Hepatic stellate cell (primary cell): ENCODE results near the gene NFIB.

Experiments used
- DNase-seq: peaks from one replicate; pipeline ENCODE4 v3.0.0; 2011; ENCODE audit warnings: low spot score

NFIB gene

GRCh38 chr9:14278291-14278721 lies 35.6 kb downstream of the NFIB start:
- no peak for DNase-seq

DNA sequence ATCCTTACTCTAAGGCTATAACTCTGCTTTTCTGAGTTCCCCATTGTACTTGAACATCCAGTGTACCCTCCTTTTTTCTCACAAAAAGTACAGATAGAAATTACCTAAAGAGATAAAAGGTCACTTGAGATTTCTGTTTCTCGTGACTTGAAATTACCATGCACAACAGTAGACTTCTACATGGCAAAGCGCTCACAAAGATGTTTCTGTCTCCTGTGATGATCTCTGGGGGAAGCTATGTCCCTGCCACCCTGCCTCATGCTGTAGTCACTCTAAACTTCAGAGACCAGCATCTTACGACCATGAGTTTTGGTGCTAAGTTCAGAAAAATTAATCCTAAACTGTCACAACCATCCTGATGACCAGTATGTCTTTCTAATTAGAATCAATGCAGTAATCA lies 36.2 kb downstream of the NFIB start:
- DNase-seq: no peak

DNA sequence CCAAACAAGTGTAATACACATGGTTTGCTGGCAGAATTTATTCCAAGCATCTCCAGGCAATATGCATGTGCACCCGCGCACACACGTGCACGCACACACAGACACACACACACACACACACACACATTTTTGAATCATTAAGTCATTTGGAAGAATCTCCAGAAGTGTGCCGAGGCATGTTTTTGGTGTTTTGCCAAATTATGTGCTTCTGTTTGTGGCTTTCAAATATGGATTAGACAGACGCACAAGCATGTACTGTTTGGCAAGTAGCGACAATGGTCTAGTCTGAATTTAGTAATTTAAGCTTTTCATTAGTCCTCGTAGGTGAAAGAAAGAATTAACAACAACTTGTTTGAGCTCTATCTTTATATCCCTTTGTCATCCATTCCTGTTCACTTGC lies 36.7 kb downstream of the NFIB start:
- DNase-seq: no peak

DNA sequence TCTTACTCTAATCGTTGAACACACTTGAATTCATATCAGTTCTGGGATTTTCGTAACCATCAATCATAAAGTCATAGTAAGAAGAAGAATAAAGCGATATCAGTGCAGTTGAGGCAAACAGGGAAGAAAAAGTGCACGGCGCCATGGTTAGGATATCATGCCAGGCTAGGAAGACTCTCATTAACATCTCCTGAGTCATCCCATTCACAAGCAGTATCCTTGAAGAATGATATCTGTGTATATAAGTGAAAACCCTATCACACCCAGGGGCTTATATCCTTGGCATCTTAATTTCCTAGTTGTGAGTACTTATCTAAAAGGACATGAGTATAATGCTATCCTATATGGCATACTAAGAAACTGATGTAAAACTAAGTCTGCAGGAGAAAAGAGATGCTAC lies 38.6 kb downstream of the NFIB start:
- DNase-seq: no peak

- DNase-seq: no peak
Measured at GRCh38 chr9:14273696-14274121, 40.2 kb downstream of the NFIB start.

GRCh38 chr9:14272927-14273528 lies 40.9 kb downstream of the NFIB start:
- DNase-seq: no peak

- DNase-seq: no peak
Measured at GRCh38 chr9:14271093-14271673, 42.8 kb downstream of the NFIB start.

DNA sequence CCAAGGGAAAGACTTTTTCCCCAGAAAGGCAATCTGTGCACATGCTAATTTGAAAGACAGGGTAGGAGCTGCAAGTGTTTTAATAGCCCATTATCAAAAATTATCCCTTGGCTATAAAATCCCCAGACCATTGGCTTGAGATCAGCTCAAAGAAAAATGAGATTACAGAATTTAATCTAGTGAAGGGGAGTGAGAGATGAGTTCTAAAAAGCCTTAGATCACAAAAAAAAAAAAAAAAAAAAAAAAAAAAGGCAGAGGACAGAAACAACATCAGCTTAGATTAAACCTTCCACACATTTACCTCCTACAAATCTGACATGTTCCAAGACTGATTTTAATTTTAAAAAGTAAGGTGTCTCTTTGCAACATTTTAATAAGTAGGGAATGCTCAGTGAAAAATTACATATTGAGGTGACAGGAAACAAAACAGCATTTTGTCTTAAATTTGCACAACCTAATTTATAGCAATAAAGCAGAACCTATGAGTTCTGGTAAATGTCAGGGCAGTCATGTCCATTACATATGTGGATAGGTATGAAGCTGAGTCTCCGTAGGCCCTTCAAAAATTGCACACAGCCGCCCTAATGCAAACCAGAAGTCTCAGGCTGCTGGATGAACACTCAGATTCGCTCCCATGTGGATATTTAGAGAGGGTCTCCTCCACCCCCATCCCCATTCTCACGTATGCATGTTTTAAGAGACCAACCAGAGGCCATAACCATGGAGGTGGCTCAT lies 43.4 kb downstream of the NFIB start:
- DNase-seq: no peak

GRCh38 chr9:14269916-14270315 lies 44.0 kb downstream of the NFIB start:
- no peak for DNase-seq

DNA sequence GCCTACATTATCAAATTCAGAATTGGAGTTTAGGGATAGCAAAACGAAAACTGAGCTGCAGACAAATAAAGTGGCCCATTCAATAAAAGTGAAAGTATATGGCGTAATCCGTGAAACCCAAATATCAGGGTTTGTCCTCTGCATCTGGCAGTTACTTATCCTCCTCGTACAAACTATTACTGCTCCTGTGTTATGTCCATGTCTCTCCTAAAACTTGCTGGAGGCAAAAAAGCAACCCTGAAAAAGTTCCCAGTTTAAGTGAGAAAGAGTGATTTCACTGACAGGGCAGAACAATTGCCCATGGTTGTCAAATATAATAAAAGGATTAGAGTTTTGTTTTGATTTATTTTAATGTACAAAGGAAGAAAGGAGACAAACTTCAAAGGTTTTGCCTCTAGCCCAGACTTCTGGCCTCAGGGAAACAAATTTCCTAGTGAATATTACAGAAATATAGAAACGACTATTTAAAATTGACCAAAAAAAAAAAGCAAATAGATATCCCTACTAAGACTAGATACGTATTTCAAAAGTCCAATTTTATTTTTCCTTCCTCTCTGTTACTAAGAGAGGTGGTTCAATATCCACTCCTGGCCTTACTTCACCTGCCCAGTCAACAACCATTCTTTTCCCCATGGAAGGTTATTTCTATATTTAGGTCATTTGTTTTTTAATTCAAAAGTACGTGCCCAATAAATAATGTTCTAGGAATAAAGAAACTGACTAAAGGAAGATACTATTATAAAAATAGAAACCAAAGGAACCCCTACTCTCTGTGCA lies 50.0 kb downstream of the NFIB start:
- DNase-seq: no peak

- no peak for DNase-seq
Measured at GRCh38 chr9:14262827-14263226, 51.1 kb downstream of the NFIB start.

DNA sequence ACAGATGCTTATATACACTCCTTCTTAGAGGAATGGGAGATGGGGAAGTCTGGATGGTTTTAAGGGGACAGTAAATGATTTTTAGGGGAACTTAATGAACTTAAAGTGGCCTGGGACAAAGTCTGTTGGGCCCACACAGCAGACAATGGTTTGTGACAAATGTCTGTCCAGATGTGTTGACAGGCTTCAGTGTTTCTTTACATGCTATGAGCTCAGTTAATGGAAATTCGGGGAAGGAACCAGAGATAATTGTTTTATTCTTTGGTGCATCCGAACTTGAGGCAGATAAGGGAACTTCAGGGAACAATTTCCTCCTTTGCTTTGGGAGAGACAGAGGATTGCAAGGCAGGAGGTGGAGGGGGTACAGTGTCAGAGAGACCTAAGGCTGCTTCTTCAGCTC lies 52.3 kb downstream of the NFIB start:
- no peak for DNase-seq

DNA sequence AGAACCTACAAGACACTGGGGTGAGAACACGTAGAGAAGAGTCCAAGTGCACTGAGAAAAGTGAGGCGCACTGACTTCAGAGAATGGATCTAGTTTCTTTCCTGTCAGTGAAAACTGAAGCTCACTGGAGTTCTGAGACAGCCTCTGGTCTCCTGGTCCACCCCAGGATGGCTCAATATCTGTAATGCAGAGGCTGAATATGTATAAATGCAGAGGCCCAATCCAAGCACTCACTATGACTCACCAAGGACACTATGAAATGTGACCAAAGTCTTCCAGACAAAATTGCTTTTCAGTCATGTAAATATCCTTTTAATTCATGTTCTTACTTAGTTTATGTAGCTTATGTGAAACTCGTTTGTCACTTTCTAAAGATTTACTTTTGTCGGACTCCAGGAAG lies 53.8 kb downstream of the NFIB start:
- no peak for DNase-seq

DNA sequence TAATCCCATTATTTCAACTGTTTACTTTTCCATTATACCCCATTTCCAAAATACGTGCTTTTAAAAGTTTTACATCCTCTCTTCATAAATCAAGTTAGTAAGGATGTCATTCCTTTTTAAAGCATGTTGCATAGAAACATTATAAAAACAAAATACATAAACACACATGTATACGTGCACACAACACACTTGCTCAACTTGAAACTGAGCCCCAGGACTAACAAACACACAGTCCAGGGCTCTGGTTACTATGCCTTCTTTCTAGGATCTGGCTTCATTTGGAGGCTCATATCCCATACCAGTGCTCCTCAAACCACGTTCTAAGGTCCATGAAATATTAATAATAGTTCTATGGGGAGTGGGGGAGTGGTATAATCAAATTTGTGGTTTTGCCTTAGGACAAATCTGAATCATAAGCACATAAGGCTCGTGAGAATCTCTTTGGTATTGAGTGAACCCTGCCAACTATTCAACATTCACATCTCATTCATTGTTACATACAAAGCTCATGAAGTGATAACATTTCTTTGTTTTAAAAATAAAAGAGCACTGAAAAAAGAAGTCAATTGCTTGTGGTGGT lies 55.2 kb downstream of the NFIB start:
- no peak for DNase-seq

DNA sequence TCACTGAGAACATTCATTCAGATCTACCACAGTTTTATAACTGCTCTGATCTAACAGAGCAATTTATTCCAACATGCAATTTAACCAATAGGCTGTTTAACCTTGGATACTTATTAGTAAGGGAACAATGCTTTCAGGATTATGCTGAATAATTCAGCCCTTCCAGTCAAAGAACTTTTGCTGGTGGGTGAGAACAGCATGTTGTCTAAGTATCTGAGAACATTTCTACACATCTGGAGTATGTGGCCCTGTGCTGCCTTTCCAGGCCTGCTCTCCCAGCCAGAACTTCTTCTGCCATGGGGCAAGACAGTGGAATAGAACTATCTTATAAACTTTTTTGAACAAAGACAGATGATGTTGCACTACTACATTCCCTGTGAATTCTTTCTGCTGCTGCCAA lies 55.8 kb downstream of the NFIB start:
- DNase-seq: no peak

DNA sequence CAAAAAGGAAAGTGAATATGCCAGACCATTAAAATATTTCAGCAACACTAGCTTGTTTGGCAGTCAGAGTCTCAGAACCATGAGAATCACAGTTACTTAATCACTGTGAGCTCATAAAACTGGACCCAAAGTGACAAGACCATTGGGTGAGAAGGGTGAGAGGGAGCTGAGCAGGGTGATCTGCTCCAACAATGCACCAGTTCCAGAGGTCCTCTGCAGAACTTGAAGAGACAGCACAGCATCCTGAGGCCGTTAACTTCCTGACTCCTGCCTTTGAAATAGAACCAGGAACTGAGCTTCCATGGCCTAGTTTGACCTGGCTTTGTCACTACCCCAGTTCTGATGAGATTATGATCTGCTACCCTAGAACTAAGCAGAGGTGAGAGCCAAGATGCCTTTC lies 57.4 kb downstream of the NFIB start:
- DNase-seq: no peak

DNA sequence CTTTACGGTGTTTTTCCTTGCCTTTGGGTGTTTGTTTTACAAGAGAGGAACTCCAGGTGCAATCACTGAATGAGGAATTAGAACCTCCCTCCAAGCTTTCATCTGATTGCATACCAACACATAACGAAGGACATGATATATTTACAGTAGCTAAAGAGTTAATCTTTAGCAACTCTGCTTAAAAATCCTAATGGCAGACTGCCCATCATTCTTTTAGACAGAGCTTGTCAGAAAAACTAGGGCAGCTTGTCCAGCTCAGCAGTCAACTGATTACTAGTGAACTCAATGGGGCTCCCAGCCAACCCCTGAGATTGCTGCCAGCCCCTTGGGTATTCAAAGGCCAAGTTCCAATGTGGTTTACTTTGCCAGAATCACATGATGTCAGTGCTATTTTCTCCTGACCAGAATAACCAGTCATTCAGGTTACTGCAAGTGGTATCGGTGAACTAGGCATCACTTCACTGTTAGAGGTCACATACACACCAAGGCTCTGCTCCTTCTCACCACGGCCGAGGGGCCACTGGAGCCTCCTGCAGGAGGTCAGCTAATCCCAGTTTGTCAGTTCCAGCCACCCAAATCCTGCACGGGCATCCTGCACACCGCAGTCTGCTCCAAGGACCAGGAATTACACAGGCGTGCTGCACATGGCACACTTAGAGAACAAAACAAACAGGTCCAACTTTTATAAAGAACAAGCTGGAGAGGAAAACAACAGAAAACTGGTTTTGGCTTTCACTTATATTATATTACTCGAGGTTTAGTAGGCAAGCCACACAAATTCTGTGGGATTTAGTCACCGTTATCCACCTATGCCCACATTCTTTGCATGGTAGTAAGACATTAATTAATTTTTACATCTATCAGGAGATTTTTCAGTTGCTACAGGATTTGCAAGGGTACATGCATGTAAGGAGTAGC lies 62.5 kb downstream of the NFIB start:
- DNase-seq: peak; percentile 31

DNA sequence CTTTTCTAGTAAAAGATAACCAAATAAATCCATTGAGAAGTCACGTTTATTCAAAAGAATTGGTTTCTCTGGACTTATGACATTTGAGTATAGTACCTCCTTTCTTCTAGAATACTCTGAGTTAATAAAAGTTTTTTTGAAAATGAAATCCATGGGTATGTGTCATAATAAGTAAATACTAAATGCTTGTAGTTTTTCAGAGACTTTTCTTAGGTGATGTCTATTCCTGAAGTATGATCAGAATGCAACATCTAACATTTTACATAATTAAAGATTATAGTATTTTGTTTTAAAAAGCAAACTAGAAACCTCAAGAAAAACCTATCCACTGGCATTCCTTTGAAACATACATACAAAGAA lies 63.2 kb downstream of the NFIB start:
- no peak for DNase-seq

DNA sequence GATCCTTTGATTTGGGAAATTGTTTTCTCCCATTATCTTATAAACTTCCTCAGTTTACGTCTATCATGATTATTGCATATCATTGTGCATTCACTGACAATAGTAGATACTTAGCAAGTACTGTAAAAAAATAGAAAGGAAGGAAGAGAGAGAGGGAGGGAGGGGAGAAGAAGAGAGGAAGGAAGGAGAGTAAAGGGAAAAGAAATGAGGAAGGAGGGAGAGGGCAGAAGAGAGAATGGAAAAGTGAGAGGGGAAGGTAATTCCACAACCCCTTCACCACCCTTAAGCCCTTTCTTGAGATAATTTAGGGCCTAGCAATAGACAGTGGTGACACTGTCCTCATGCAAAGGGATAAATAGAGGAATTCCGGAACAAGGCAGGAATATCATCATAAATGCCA lies 64.4 kb downstream of the NFIB start:
- DNase-seq: no peak

- DNase-seq: no peak
Measured at GRCh38 chr9:14248149-14248548, 65.8 kb downstream of the NFIB start.

DNA sequence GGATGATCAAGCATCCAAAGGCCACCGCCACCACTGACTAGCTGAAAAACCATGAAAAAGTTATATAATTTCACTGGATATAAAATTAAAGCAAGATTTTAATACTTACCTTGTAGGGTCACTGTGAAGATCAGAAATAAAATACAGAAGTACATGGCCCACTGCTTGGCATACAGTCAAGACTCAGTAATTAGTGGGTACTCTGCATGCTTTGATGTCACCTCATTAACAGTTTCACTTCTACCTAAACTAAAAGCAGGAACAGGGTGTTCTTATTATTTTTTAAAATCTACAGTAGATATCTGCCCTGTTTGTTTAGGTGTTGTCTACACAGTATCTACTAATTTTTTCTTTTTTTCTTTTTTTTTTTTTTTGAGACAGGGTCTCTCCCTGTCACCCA lies 66.4 kb downstream of the NFIB start:
- DNase-seq: no peak

- DNase-seq: no peak
Measured at GRCh38 chr9:14246951-14247350, 67.0 kb downstream of the NFIB start.
